GM21529 (cell line): ENCODE results near the gene DEPDC1.
"Not testable (repeated sequence)": the region's sequence is repeated elsewhere in the genome, so short reads cannot be mapped to it uniquely, and the experiment has no call there.

Experiments
- ATAC-seq: cut with Tn5 transposase; IDR thresholded peaks from one replicate; pipeline ENCODE4 v1.9.1; 2021; ENCODE audit not compliant: unreplicated experiment

The DEPDC1 gene, protein sequence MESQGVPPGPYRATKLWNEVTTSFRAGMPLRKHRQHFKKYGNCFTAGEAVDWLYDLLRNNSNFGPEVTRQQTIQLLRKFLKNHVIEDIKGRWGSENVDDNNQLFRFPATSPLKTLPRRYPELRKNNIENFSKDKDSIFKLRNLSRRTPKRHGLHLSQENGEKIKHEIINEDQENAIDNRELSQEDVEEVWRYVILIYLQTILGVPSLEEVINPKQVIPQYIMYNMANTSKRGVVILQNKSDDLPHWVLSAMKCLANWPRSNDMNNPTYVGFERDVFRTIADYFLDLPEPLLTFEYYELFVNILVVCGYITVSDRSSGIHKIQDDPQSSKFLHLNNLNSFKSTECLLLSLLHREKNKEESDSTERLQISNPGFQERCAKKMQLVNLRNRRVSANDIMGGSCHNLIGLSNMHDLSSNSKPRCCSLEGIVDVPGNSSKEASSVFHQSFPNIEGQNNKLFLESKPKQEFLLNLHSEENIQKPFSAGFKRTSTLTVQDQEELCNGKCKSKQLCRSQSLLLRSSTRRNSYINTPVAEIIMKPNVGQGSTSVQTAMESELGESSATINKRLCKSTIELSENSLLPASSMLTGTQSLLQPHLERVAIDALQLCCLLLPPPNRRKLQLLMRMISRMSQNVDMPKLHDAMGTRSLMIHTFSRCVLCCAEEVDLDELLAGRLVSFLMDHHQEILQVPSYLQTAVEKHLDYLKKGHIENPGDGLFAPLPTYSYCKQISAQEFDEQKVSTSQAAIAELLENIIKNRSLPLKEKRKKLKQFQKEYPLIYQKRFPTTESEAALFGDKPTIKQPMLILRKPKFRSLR

DNA sequence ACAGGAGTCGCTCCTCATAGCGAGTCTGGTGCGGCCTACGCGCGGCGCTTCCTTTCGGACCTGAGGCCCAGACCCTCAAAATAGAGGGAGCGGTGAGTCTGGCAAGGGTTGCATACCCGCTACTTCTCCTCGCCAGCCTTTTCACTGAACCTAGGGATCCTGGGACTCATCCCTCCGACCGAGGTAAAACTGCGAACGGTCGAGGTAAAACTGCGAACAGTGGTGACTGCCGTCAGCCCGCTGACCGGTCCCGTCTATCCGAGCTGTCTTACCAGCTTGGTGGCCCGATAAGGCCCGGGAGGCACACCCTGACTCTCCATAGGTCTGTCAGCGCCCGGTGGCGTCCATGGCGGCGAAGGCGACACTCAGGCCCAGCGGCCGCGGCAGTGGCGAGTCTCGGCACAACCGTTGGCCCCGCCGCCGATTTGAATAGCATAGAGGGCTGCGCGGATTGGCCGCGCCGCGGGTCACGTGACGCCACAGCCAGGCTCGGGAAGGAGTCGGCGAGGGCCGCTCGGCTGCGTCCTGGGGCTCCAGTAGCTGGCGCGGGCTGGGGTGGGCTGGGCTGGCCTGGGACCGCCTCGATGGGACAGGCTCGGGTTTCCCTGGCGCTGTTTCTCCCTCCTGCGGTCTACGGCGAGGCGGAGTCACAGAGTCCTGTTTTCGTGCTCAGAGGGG is at the start of gene DEPDC1:
DEPDC1 (minus strand) TSS at position 403 of the 678 bp plus-strand sequence; CDS start at position 320, 83 bp downstream.
- peak; percentile 93 for ATAC-seq

DNA sequence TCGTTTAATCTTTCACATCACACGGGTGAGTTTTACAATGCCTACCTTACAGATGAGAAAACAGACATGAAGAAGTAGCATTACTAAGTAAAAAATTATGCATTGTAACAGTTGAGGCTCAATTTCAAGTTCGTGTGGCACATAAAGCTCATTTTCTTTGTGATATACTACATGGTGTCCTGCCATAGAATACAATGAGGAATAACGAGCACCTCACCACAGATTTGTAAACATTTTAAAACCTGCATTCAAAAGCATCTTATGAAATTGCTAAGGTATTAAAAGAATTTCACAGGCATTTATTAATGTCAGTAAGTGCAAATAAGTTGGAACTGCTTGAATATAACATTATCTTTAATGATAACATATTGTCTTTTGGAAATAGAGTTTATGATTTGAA is 47.8 kb upstream of the DEPDC1 start:
- no peak for ATAC-seq

DNA sequence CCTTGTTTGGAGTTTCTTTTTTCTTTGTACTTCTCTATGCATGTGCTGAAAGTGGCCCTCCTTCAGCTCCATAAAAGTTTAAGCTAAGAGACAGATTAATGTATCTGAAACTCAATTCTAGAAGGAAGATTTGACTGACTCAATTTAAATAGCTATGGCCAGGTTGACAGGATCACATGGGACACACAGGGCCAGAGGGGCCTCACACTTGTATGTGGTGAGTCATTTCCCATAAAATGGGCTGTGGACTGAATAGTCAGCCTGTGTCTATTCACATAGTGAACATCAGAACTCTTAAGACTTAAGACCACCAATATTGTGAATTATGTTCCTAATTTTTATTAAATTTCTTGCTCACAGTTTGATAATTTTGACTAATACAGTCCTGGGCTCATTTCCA is 45.7 kb upstream of the DEPDC1 start:
- no peak for ATAC-seq

DNA sequence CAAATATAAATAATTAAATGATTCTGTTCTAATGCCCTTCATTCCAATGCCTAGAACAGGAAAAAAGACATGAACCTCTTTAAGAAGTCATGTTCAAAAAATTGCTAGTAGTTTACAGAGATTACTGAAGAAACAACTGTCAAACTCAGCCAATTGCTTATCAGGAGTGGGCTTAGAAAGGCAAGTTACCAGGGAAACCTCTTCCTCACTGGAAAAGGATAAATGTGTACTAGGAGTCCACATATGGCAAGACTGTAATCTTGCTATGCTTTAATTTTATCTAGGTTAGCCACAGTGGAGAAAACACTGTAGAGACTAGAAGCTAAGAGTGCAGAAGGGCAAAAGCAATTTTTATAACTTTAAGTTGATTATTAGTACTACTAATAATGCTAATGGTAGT is 42.1 kb upstream of the DEPDC1 start:
- no peak for ATAC-seq

- ATAC-seq = no peak
These were observed 31.4 kb upstream of the DEPDC1 start for GRCh38 chr1:68528243-68528642.

GRCh38 chr1:68525781-68526180 is 28.9 kb upstream of the DEPDC1 start:
- ATAC-seq = no peak

DNA sequence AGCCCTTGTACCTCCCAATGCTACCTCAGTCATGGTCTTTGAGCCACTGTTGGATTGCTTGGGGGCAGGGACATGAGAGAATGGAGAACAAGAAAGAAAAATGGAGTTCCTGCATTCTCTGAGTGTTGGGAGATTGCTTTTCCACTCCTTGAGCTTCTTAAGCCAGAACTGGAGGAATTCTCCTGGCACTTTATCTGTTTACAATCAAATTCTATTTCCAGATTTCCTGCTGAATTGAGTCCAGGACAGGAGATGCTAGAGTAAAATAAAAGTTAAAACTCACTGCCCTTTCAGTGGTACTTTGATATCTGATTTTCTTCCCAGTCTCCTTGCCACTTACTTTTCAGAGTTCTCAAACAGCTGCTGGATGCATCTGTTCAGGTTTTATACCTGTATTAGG is 24.4 kb upstream of the DEPDC1 start:
- ATAC-seq = no peak

GRCh38 chr1:68516066-68516465 is 19.2 kb upstream of the DEPDC1 start:
- no peak for ATAC-seq

DNA sequence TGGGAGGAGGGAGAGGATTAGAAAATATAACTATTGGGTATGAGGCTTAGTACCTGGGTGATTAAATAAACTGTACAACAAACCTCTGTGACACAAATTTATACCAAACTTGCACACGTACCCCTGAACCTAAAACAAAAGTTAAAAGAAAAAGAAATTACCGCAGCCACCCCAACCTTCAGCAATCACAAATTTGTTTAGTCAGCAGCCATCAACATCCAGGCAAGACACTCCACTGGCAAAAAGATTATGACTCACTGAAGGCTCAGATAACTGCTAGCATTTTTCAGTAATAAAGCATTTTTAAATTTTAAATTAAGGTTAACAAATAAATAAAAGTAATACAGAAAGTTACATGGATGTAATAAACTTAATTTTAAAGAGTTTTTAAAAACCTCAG is 14.4 kb upstream of the DEPDC1 start:
- no peak for ATAC-seq

GRCh38 chr1:68506386-68506785 is 9.5 kb upstream of the DEPDC1 start:
- no peak for ATAC-seq

DNA sequence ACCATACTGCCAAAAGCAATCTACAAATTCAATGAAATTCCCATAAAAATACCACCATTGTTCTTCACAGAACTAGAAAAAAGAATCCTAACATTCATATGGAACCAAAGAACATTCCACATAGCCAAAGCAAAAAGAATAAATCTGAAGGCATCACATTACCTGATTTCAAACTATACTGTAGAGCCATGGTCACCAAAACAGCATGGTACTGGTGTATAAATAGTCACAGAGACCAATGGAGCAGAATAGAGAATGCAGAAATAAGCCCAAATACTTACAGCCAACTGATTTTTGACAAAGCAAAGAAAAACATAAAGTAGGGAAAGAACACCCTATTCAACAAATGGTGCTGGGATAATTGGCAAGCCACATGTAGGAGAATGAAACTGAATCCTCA is 6.2 kb upstream of the DEPDC1 start:
- no peak for ATAC-seq

DNA sequence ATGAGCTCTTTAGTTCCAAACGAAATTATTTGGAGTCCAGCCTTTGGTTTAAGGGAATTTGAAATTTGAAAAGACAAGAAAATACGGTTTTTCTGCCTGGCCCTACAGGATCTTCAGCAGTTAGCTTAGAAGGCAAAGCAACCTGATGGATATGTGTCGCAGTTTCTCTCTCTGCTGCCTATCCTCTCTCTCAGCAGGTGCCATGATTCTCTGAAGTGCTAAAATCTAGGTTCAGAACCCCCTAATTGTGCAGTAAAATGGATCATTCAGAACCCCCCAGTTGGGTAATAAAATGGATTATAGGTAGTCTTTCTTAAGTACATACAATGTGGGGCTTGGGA is 446 bp upstream of the DEPDC1 start:
- no peak for ATAC-seq

- ATAC-seq = peak; percentile 23
These were observed 758 bp downstream of the DEPDC1 start for GRCh38 chr1:68495968-68496679.

DNA sequence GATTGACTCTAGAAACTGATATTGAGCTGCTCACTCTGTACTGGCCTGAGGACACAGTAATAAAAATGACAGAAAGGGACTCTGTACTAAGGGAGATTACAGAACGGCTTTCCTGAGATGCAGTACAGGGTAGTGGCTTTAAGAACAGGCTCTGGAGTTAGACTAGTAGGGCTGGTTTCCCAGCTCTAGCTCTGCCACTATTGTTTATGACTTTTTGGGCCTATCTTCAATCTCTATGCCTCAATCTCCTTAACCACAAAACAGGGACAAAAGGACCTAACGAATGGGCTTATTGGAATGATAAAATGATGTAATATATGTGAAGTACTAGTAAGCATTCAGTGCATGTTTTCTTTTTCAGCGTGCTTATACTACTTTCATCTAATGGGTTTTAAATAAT is 1.4 kb downstream of the DEPDC1 start:
- no peak for ATAC-seq

GRCh38 chr1:68493193-68493592 is 3.7 kb downstream of the DEPDC1 start:
- no peak for ATAC-seq

GRCh38 chr1:68492255-68492654 is 4.6 kb downstream of the DEPDC1 start:
- ATAC-seq = not testable (repeated sequence)

- no peak for ATAC-seq
These were observed 6.7 kb downstream of the DEPDC1 start for GRCh38 chr1:68490046-68490651.

- no peak for ATAC-seq
These were observed 11.4 kb downstream of the DEPDC1 start for GRCh38 chr1:68485431-68486022.

DNA sequence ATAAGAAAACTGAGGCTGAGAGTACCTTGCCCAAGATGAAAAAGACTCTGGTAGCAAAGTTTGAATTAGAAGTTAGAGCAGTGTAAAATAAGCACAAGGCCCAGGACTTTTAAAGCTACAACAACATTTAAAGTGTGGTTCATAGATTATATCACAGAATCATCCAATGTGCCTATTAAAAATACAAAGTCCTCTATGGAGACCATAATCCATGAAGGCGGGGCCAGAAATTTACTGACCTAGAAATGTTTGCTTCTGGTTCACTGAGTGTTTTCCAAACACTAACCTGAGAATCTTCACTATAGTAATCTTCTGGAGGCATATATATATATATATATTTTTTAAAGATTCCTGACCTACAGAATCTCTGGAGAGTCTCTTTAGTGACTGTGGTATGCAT is 12.3 kb downstream of the DEPDC1 start:
- no peak for ATAC-seq

GRCh38 chr1:68481041-68481440 is 15.8 kb downstream of the DEPDC1 start:
- no peak for ATAC-seq
